Measurements from ENCODE around the gene SEZ6. TPM values are rescaled to one million over a fixed set of nuclear protein-coding genes. Genes with fewer than 3 reads are reported as not detected.

The SEZ6 gene
- total RNA-seq, 1 donor: not detected

DNA sequence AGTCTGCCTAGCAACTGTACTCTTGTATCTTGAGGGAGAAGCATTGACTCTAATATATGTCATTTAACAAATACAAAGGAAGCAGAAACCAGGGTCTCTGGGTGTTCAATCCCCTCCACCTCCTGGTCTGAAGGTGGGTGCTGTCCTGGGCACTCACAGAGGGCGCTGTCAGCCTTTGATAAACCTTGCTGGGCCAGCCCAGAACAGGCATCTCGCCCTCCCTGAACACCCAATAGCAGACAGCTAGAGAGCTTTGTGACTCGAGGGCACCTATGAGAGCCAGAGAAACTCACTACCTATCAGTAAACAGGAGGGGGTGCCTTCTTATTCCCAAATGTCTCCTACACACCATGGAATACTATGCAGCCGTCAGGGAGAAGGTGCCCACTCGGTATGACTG is 30.8 kb upstream of the SEZ6 start:
- H3K4me3 ChIP-seq (ENCODE audit: low read depth, low read length): no peak overlapping the region
- no peak for TF ChIP-seq CTCF (IDR thresholded peaks at IDR 0.05; ENCODE audit: insufficient read depth, low read depth, low read length)
- no peak for DNase-seq (ENCODE audit: low read depth)

DNA sequence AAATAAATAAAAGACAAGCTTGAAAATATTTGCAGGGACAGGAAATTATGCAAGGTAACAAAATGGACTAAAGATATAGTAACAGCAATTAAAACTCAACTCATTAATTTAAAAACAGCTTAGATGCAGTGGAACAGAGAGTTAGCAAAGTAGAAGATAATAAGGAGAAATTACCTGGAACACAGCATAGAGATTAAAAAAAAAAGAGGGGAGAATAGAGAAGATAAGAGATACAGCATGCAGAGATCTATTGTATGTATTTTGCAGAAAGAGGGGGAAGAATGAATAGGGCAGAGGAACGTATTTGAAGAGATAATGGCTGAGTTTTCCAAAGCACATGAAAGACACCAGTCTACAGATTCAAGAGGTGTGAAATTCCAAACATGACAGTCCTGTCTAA is 28.7 kb upstream of the SEZ6 start:
- no peak for TF ChIP-seq CTCF (IDR thresholded peaks at IDR 0.05; ENCODE audit: insufficient read depth, low read depth, low read length)

DNA sequence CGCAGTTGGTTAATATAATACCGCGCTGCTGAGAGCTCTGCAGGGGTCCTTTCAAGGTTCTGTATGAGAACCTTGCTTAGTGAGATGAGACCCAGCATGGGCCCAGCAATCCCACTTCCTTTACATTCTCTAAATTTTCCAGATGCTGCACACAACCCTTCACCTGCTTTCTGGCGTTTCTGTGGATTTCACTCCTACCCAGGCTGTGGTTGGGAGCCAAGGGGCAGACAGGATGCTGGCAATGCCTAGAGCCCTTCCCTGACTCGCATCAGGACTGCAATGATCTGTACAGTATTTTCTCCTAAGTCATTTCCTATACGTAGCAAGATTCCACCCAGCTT is 27.0 kb upstream of the SEZ6 start:
- no peak overlapping the region for H3K4me3 ChIP-seq (ENCODE audit: low read depth, low read length)
- no peak for TF ChIP-seq CTCF (IDR thresholded peaks at IDR 0.05; ENCODE audit: insufficient read depth, low read depth, low read length)
- DNase-seq (ENCODE audit: low read depth): no peak

More for the DNA sequence above, 28.7 kb upstream of the SEZ6 start:
- no peak overlapping the region for H3K4me3 ChIP-seq (ENCODE audit: low read depth, low read length)
- DNase-seq (ENCODE audit: low read depth): no peak

GRCh38 chr17:29032013-29032856 is 26.4 kb upstream of the SEZ6 start:
- no peak for DNase-seq (ENCODE audit: low read depth)
- TF ChIP-seq CTCF (IDR thresholded peaks at IDR 0.05; ENCODE audit: insufficient read depth, low read depth, low read length): no peak
- H3K4me3 ChIP-seq (ENCODE audit: low read depth, low read length): no peak overlapping the region

GRCh38 chr17:29031488-29031887 is 25.7 kb upstream of the SEZ6 start:
- DNase-seq (ENCODE audit: low read depth): no peak

DNA sequence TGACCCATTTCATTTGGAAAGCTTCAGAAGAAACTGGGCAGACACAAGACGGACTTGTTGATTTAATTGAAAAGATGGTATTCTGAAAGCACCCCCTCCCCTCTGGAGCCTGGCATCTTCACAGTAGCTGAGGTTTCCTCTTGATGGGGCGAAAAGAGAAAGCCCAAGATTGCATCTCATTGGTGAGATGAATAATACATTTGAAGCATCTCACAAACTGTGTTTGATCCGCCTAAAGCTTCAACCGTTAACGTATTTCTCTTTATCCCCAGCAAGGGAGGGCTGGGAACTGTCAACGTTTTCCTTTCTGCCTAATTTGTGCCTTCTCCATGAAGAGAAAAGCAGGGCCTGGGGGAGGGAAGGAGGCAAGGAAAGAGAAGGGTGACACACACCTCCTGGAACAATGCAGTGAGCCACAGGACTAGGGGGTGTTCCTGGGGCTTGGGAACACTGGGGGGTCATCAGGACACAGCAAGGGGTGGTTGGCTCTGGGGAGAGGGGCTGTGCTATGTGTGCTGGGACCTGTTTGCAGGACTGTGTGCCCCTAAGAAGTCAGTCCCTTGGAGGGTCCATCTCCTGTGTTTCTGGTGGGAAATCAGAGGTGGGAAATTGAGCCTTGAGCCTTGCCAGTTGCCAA is 18.6 kb upstream of the SEZ6 start:
- H3K4me3 ChIP-seq (ENCODE audit: low read depth, low read length): no peak overlapping the region

More at GRCh38 chr17:29031488-29031887, 25.7 kb upstream of the SEZ6 start:
- TF ChIP-seq CTCF (IDR thresholded peaks at IDR 0.05; ENCODE audit: insufficient read depth, low read depth, low read length): no peak
- H3K4me3 ChIP-seq (ENCODE audit: low read depth, low read length): no peak overlapping the region

More for the DNA sequence above, 18.6 kb upstream of the SEZ6 start:
- no peak for DNase-seq (ENCODE audit: low read depth)
- TF ChIP-seq CTCF (IDR thresholded peaks at IDR 0.05; ENCODE audit: insufficient read depth, low read depth, low read length): no peak

All from fibroblast of villous mesenchyme (primary cell).